ENCODE results near the gene DGCR8.
A peak's percentile ranks its signal among the peaks of the same experiment; 100 is the strongest.

Gene DGCR8

GRCh38 chr22:20083891-20084546 is 4.0 kb downstream of the DGCR8 start:
- H3K27me3 ChIP-seq (ENCODE audit: control insufficient read depth in 3 of 3, insufficient read depth in 3 of 3, low read depth in 1 of 3, low read length in 3 of 3), result no peaks in the 10 kb centered on the region
- H3K4ac ChIP-seq (ENCODE audit: low read length), result no peak overlapping the region
- no peak overlapping the region for H3K18ac ChIP-seq (ENCODE audit: low read length)
- H3K36me3 ChIP-seq (replicated peaks in 1 of 2; ENCODE audit: control insufficient read depth in 2 of 2, insufficient read depth in 2 of 2, low read length in 2 of 2), result peaks cover 37 to 78% of the 10 kb centered on the region in 2 donors
- no peak overlapping the region for H3K14ac ChIP-seq (ENCODE audit: low read length)
- no peak for DNase-seq (ENCODE audit: low spot score)
- H2AK5ac ChIP-seq (ENCODE audit: low read depth, low read length), result no peak overlapping the region
- no peak overlapping the region for H3K4me3 ChIP-seq (ENCODE audit: low read length in 2 of 2)
- peaks cover 18 to 22% of the 10 kb centered on the region in 2 donors for H3K4me1 ChIP-seq (ENCODE audit: control insufficient read depth in 2 of 2, insufficient read depth in 1 of 2, low read depth in 1 of 2, low read length in 2 of 2)
- no peak overlapping the region for H3K23ac ChIP-seq (ENCODE audit: low read depth, low read length, poor library complexity)
- H3K9me3 ChIP-seq (replicated peaks in 1 of 2; ENCODE audit: control insufficient read depth in 2 of 2, insufficient read depth in 1 of 2, low read depth in 1 of 2, low read length in 2 of 2), result no peaks in the 10 kb centered on the region
- WGBS, 2 donors (ENCODE audit: extremely low coverage in 2 of 2, insufficient read length in 2 of 2, insufficient replicate concordance in 1 of 2), result no CpG with 5 or more reads among the region's 10 CpGs
- H4K91ac ChIP-seq (ENCODE audit: low read depth, low read length, poor library complexity), result no peak overlapping the region
- no peak overlapping the region for H2AFZ ChIP-seq (ENCODE audit: low read length)
- H3K9ac ChIP-seq (ENCODE audit: low read depth, low read length, poor library complexity), result no peak overlapping the region
- H3K27ac ChIP-seq (replicated peaks; ENCODE audit: low read length), result peak overlapping the region; percentile 16
- H4K8ac ChIP-seq (ENCODE audit: low read depth, low read length), result no peak overlapping the region
- no peak overlapping the region for H2BK120ac ChIP-seq (ENCODE audit: low read depth, low read length)
- H2BK5ac ChIP-seq (ENCODE audit: low read length), result no peak overlapping the region
- H2BK12ac ChIP-seq (ENCODE audit: low read length), result no peak overlapping the region
- no peak overlapping the region for H2BK15ac ChIP-seq (ENCODE audit: low read length)
- no peak overlapping the region for H3K4me2 ChIP-seq (ENCODE audit: insufficient read depth, low read length, poor library complexity, severe bottlenecking)
- peaks cover 35% of the 10 kb centered on the region for H3K79me1 ChIP-seq (ENCODE audit: low read depth, low read length)

DNA sequence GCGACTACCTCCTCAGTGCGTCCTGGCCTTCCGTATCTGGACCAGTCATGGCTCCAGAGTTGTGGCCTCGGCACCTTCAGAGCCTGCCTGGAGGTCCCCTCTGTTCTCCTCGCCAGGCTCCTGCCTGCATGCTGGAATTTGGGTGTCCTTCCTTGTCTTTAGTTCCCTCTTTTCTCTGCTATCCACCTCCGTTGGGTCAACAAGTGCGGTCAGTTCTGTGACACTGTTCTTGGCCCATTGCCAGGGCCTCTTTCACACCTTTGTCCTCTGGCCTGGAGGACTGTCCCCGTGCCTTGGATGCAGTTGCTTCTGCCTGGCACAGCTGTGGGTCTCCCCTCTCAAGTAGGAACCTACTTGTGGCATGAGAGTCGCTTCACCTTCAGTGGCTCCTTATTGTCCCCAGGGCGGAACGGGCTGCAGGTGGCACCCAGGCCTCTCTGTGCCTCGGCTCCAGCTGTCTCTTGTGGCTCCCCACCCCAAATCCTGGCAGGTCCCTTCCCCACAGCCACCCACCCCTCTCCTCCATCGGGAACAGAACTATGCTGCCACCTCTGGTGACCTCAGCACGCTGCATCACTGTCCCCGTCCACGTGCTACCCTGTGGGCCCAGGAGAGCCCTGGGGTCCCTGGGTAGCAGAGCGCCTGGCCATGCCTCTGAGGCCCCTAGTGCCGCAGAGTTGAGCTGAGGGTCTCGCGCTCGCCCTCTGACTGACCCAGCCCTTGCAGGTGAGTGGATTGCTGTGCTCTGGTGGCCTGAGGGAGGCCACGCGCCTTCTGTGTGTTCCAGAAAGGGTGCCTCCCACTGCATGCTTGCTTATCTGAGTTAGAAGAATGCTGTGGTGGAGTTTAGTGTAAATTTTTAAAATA is 4.7 kb downstream of the DGCR8 start:
- Histone ChIP-seq H3K9ac (ENCODE audit: low read depth, low read length, poor library complexity) (peak overlapping the region; percentile 57), H4K8ac (ENCODE audit: low read depth, low read length) (no peak overlapping the region), H3K27ac (replicated peaks; ENCODE audit: low read length) (peak overlapping the region; percentile 16), H3K27me3 (ENCODE audit: control insufficient read depth in 3 of 3, insufficient read depth in 3 of 3, low read depth in 1 of 3, low read length in 3 of 3) (no peaks in the 10 kb centered on the region), H3K9me3 (replicated peaks in 1 of 2; ENCODE audit: control insufficient read depth in 2 of 2, insufficient read depth in 1 of 2, low read depth in 1 of 2, low read length in 2 of 2) (no peaks in the 10 kb centered on the region), H3K4me1 (ENCODE audit: control insufficient read depth in 2 of 2, insufficient read depth in 1 of 2, low read depth in 1 of 2, low read length in 2 of 2) (peaks cover 18 to 22% of the 10 kb centered on the region in 2 donors), H2BK12ac (ENCODE audit: low read length) (no peak overlapping the region), H2BK5ac (ENCODE audit: low read length) (no peak overlapping the region), H3K14ac (ENCODE audit: low read length) (no peak overlapping the region), H2AK5ac (ENCODE audit: low read depth, low read length) (no peak overlapping the region), H4K91ac (ENCODE audit: low read depth, low read length, poor library complexity) (peak overlapping the region; percentile 22), H3K36me3 (replicated peaks in 1 of 2; ENCODE audit: control insufficient read depth in 2 of 2, insufficient read depth in 2 of 2, low read length in 2 of 2) (peaks cover 45 to 86% of the 10 kb centered on the region in 2 donors), H3K4me2 (ENCODE audit: insufficient read depth, low read length, poor library complexity, severe bottlenecking) (no peak overlapping the region), H2BK120ac (ENCODE audit: low read depth, low read length) (no peak overlapping the region), H3K79me1 (ENCODE audit: low read depth, low read length) (peaks cover 42% of the 10 kb centered on the region), H2AFZ (ENCODE audit: low read length) (no peak overlapping the region), H3K23ac (ENCODE audit: low read depth, low read length, poor library complexity) (peak overlapping the region; percentile 99), H3K4me3 (ENCODE audit: low read length in 2 of 2) (no peak overlapping the region), H2BK15ac (ENCODE audit: low read length) (no peak overlapping the region), H3K4ac (ENCODE audit: low read length) (no peak overlapping the region), H3K18ac (ENCODE audit: low read length) (no peak overlapping the region)
- WGBS, 2 donors (ENCODE audit: extremely low coverage in 2 of 2, insufficient read length in 2 of 2, insufficient replicate concordance in 1 of 2), result no CpG with 5 or more reads among the region's 23 CpGs
- peak; percentile 40 for DNase-seq (ENCODE audit: low spot score)

GRCh38 chr22:20085651-20086050 is 5.6 kb downstream of the DGCR8 start:
- WGBS, 2 donors (ENCODE audit: extremely low coverage in 2 of 2, insufficient read length in 2 of 2, insufficient replicate concordance in 1 of 2), result no CpG with 5 or more reads among the region's 20 CpGs
- Histone ChIP-seq H2BK5ac (ENCODE audit: low read length) (no peak overlapping the region), H2BK12ac (ENCODE audit: low read length) (no peak overlapping the region), H3K27me3 (ENCODE audit: control insufficient read depth in 3 of 3, insufficient read depth in 3 of 3, low read depth in 1 of 3, low read length in 3 of 3) (no peaks in the 10 kb centered on the region), H3K4ac (ENCODE audit: low read length) (no peak overlapping the region), H3K4me2 (ENCODE audit: insufficient read depth, low read length, poor library complexity, severe bottlenecking) (no peak overlapping the region), H3K18ac (ENCODE audit: low read length) (no peak overlapping the region), H4K8ac (ENCODE audit: low read depth, low read length) (no peak overlapping the region), H3K27ac (replicated peaks; ENCODE audit: low read length) (no peak overlapping the region), H3K36me3 (replicated peaks in 1 of 2; ENCODE audit: control insufficient read depth in 2 of 2, insufficient read depth in 2 of 2, low read length in 2 of 2) (peaks cover 53 to 94% of the 10 kb centered on the region in 2 donors), H4K91ac (ENCODE audit: low read depth, low read length, poor library complexity) (no peak overlapping the region), H3K23ac (ENCODE audit: low read depth, low read length, poor library complexity) (peak overlapping the region; percentile 35), H3K79me1 (ENCODE audit: low read depth, low read length) (peaks cover 45% of the 10 kb centered on the region), H2AK5ac (ENCODE audit: low read depth, low read length) (no peak overlapping the region), H3K14ac (ENCODE audit: low read length) (no peak overlapping the region), H3K4me1 (ENCODE audit: control insufficient read depth in 2 of 2, insufficient read depth in 1 of 2, low read depth in 1 of 2, low read length in 2 of 2) (peaks cover 18 to 22% of the 10 kb centered on the region in 2 donors), H2BK15ac (ENCODE audit: low read length) (no peak overlapping the region), H3K9ac (ENCODE audit: low read depth, low read length, poor library complexity) (no peak overlapping the region), H2AFZ (ENCODE audit: low read length) (no peak overlapping the region), H2BK120ac (ENCODE audit: low read depth, low read length) (no peak overlapping the region), H3K4me3 (ENCODE audit: low read length in 2 of 2) (no peak overlapping the region), H3K9me3 (replicated peaks in 1 of 2; ENCODE audit: control insufficient read depth in 2 of 2, insufficient read depth in 1 of 2, low read depth in 1 of 2, low read length in 2 of 2) (no peaks in the 10 kb centered on the region)
- DNase-seq (ENCODE audit: low spot score), result no peak

- Histone ChIP-seq H3K27me3 (ENCODE audit: control insufficient read depth in 3 of 3, insufficient read depth in 3 of 3, low read depth in 1 of 3, low read length in 3 of 3) (no peaks in the 10 kb centered on the region), H2BK12ac (ENCODE audit: low read length) (no peak overlapping the region), H4K91ac (ENCODE audit: low read depth, low read length, poor library complexity) (no peak overlapping the region), H3K4me2 (ENCODE audit: insufficient read depth, low read length, poor library complexity, severe bottlenecking) (no peak overlapping the region), H3K9ac (ENCODE audit: low read depth, low read length, poor library complexity) (no peak overlapping the region), H3K4me3 (ENCODE audit: low read length in 2 of 2) (no peak overlapping the region), H3K4ac (ENCODE audit: low read length) (no peak overlapping the region), H2BK5ac (ENCODE audit: low read length) (no peak overlapping the region), H3K27ac (replicated peaks; ENCODE audit: low read length) (no peak overlapping the region), H2AFZ (ENCODE audit: low read length) (no peak overlapping the region), H2BK15ac (ENCODE audit: low read length) (no peak overlapping the region), H4K8ac (ENCODE audit: low read depth, low read length) (no peak overlapping the region), H3K4me1 (ENCODE audit: control insufficient read depth in 2 of 2, insufficient read depth in 1 of 2, low read depth in 1 of 2, low read length in 2 of 2) (peaks cover 17 to 21% of the 10 kb centered on the region in 2 donors), H3K23ac (ENCODE audit: low read depth, low read length, poor library complexity) (peak overlapping the region; percentile 81), H3K36me3 (replicated peaks in 1 of 2; ENCODE audit: control insufficient read depth in 2 of 2, insufficient read depth in 2 of 2, low read length in 2 of 2) (peaks cover 57 to 99% of the 10 kb centered on the region in 2 donors), H3K18ac (ENCODE audit: low read length) (no peak overlapping the region), H3K79me1 (ENCODE audit: low read depth, low read length) (peaks cover 44% of the 10 kb centered on the region), H2AK5ac (ENCODE audit: low read depth, low read length) (no peak overlapping the region), H2BK120ac (ENCODE audit: low read depth, low read length) (no peak overlapping the region), H3K14ac (ENCODE audit: low read length) (no peak overlapping the region), H3K9me3 (replicated peaks in 1 of 2; ENCODE audit: control insufficient read depth in 2 of 2, insufficient read depth in 1 of 2, low read depth in 1 of 2, low read length in 2 of 2) (no peaks in the 10 kb centered on the region)
- WGBS, 2 donors (ENCODE audit: extremely low coverage in 2 of 2, insufficient read length in 2 of 2, insufficient replicate concordance in 1 of 2), result no CpG with 5 or more reads among the region's 24 CpGs
- no peak for DNase-seq (ENCODE audit: low spot score)
These were observed 6.1 kb downstream of the DGCR8 start for GRCh38 chr22:20086101-20086599.

All from neuronal stem cell (in vitro differentiated cells).